Effector memory CD4-positive, alpha-beta T cell (primary cell): ENCODE data around the gene GPS2.

Experiments
- DNase-seq, 3 donors: peaks; one replicate each; pipeline ENCODE4 v3.0.0-alpha.2; 2020
- H3K27ac ChIP-seq: 2 replicates; pipeline ENCODE4 v1.7.0; 2013; ENCODE audit warnings: mild to moderate bottlenecking, low read length, moderate library complexity; ENCODE audit not compliant: insufficient read depth, poor library complexity, severe bottlenecking
- H3K27me3 ChIP-seq: replicated peaks from 2 replicates; pipeline ENCODE4 v1.7.0; 2013; ENCODE audit warnings: mild to moderate bottlenecking, low read length; ENCODE audit not compliant: insufficient read depth, control insufficient read depth, poor library complexity, severe bottlenecking
- H3K36me3 ChIP-seq: 2 replicates; pipeline ENCODE4 v1.7.0; 2013; ENCODE audit warnings: mild to moderate bottlenecking, low read length, moderate library complexity; ENCODE audit not compliant: control insufficient read depth, insufficient read depth
- H3K4me1 ChIP-seq: 2 replicates; pipeline ENCODE4 v1.7.0; 2013; ENCODE audit warnings: low read length, mild to moderate bottlenecking; ENCODE audit not compliant: control insufficient read depth, insufficient read depth, poor library complexity, severe bottlenecking
- H3K4me3 ChIP-seq: 2 replicates; pipeline ENCODE4 v1.7.0; 2013; ENCODE audit warnings: low read length, low read depth, mild to moderate bottlenecking; ENCODE audit not compliant: insufficient read depth, poor library complexity, severe bottlenecking
- H3K9me3 ChIP-seq: 2 replicates; pipeline ENCODE4 v1.7.0; 2013; ENCODE audit warnings: mild to moderate bottlenecking, low read length, moderate library complexity; ENCODE audit not compliant: control insufficient read depth
- total RNA-seq, 3 donors: gene quantifications; one replicate each; lab custom pipeline; 2026; lab: John Stamatoyannopoulos, UW

GPS2 gene
- total RNA-seq = 5.9 to 7.4 (median 6.4) reads per million in 3 donors

DNA sequence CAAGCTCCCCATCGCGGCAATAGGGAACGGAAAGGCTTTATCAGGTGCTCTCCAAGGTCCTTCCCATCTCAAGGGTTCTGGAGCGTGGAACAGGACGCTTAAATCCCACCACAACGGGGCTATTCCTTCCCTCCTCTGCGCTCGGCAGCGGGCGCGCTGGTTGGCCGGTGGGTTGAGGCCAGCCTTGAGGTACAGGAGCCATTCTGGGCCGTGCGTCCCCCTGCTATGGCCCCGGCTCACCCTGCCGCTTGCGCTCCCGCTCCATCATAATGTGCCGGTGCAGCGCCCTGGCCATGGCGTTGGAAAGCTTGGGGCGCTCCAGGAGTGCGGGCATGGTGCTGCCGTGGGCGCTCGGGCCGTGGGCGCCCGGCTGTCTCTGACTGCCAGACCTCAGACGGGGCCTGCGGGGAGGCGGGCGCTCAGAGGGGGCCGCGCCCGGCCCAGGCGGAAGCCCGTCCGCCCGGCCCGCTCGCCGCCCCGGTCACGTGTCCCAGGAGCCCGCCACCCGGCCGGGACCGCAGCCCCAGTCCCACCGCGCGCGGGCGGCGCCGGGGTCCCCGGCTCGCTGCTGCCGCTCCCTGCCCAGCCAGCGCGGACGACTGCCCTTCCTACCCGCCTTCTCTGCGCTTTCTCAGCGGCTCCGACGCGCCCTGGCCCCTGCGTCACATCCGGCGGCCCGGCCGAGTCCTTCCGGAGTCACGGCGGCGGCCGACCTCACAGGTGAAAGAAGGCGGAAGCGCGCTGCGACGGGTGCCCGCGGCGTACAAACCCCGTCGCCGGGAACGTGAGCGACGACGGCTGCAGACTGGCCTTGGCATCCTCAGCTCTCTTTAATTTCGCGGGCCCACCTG is at the start of gene GPS2:
Gene GPS2 (minus strand): TSS at position 642 of the 851 bp plus-strand sequence. CDS start 308 bp downstream, at position 334.
- peaks cover 63% of the 10 kb centered on the region for H3K36me3 ChIP-seq
- H3K4me1 ChIP-seq = peaks cover 38% of the 10 kb centered on the region
- peak within 1 kb of the TSS; percentile 63 for H3K4me3 ChIP-seq
- no peaks in the 10 kb centered on the region for H3K27me3 ChIP-seq
- DNase-seq = peak; percentile 86 to 92 (median 88)
- H3K9me3 ChIP-seq = no peaks in the 10 kb centered on the region
- peak within 1 kb of the TSS; percentile 75 for H3K27ac ChIP-seq

DNA sequence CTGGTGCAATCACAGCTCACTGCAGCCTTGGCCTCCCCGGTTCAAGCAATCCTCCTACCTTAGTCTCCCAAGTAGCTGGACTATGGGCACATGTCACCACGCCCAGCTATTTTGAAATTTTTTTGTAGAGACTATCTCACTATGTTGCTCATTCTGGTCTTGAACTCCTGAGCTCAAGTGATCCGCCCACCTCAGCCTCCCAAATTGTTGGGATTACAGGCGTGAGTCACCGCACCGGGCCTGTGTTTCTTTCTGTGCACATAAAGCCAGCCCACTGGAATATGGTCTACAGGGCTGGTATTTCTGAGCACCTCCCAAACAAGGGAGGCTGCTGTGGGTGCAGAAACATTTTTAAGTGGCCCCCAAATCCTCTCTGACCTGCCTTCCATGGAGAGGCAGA is 48.2 kb upstream of the GPS2 start:
- Histone ChIP-seq H3K27me3 (no peaks in the 10 kb centered on the region), H3K4me3 (no peak overlapping the region), H3K27ac (no peak overlapping the region), H3K4me1 (no peaks in the 10 kb centered on the region), H3K36me3 (no peaks in the 10 kb centered on the region), H3K9me3 (no peaks in the 10 kb centered on the region)
- DNase-seq = no peak

GRCh38 chr17:7361906-7362305 is 46.7 kb upstream of the GPS2 start:
- no peak overlapping the region for H3K4me3 ChIP-seq
- H3K9me3 ChIP-seq = no peaks in the 10 kb centered on the region
- H3K27me3 ChIP-seq = no peaks in the 10 kb centered on the region
- H3K27ac ChIP-seq = no peak overlapping the region
- H3K4me1 ChIP-seq = no peaks in the 10 kb centered on the region
- no peaks in the 10 kb centered on the region for H3K36me3 ChIP-seq
- no peak for DNase-seq

DNA sequence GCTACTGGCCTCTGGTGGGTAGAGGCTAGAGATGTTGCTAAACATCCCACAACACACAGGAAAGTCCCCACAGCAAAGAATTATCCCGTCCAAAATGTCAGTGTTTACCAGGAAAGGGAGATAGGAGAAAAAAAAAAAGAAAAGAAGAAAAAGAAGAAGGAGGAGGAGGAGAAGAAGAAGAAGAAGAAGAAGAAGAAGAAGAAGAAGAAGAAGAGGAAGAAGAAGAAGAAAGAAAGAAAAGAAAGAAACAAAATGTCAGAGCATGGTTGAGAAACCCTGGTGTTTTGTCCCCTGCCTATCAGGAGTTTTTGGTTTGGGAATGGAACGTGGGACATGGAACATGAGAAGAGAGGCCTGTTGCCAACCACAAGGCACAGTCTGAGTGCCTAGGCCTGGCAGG is 42.2 kb upstream of the GPS2 start:
- H3K27ac ChIP-seq = no peak overlapping the region
- H3K4me3 ChIP-seq = no peak overlapping the region
- no peaks in the 10 kb centered on the region for H3K27me3 ChIP-seq
- H3K36me3 ChIP-seq = no peaks in the 10 kb centered on the region
- DNase-seq = no peak
- H3K4me1 ChIP-seq = peaks cover 12% of the 10 kb centered on the region
- H3K9me3 ChIP-seq = no peaks in the 10 kb centered on the region

- peaks cover 17% of the 10 kb centered on the region for H3K4me1 ChIP-seq
- no peak overlapping the region for H3K27ac ChIP-seq
- DNase-seq = no peak
- H3K36me3 ChIP-seq = no peaks in the 10 kb centered on the region
- no peaks in the 10 kb centered on the region for H3K27me3 ChIP-seq
- no peak overlapping the region for H3K4me3 ChIP-seq
- no peaks in the 10 kb centered on the region for H3K9me3 ChIP-seq
Observed at GRCh38 chr17:7356756-7357155, 41.6 kb upstream of the GPS2 start.

GRCh38 chr17:7356072-7356549 is 41.0 kb upstream of the GPS2 start:
- Histone ChIP-seq H3K4me1 (peaks cover 19% of the 10 kb centered on the region), H3K9me3 (no peaks in the 10 kb centered on the region), H3K27ac (no peak overlapping the region), H3K27me3 (no peaks in the 10 kb centered on the region), H3K36me3 (no peaks in the 10 kb centered on the region), H3K4me3 (no peak overlapping the region)
- peak; percentile 63 to 73 (median 64) for DNase-seq

DNA sequence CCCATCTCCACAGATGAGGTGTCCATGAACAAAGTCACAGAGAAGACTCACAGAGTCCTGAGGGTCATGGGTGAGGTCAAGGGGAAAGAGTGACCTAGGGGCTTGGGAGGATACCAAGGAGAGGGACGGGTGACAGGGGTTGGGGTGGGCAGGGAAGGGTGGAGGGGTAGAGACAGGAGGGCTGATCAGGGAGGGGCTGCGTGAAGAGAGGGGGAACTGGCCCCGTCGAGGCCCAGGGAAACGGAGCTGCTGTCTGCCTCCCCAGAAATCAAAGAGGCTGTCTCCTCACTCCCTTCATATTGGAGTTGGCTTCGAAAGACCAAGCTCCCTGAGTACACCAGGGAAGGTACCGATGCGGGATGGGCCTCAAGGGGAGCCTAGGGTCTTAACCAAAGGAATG is 40.4 kb upstream of the GPS2 start:
- Histone ChIP-seq H3K4me1 (peaks cover 25% of the 10 kb centered on the region), H3K4me3 (no peak overlapping the region), H3K36me3 (no peaks in the 10 kb centered on the region), H3K9me3 (no peaks in the 10 kb centered on the region), H3K27me3 (no peaks in the 10 kb centered on the region), H3K27ac (no peak overlapping the region)
- DNase-seq = no peak

- no peaks in the 10 kb centered on the region for H3K36me3 ChIP-seq
- H3K9me3 ChIP-seq = no peaks in the 10 kb centered on the region
- H3K4me1 ChIP-seq = peaks cover 28% of the 10 kb centered on the region
- no peak for DNase-seq
- no peak within 1 kb of the TSS for H3K4me3 ChIP-seq
- H3K27me3 ChIP-seq = no peaks in the 10 kb centered on the region
- no peak within 1 kb of the TSS for H3K27ac ChIP-seq
Observed at GRCh38 chr17:7355053-7355452, 39.9 kb upstream of the GPS2 start, which contains the start of gene TMEM95. Gene TMEM95 (plus strand): TSS chr17:7355156. CDS start chr17:7355205, 49 bp downstream.

- H3K27me3 ChIP-seq = no peaks in the 10 kb centered on the region
- no peak for DNase-seq
- H3K9me3 ChIP-seq = no peaks in the 10 kb centered on the region
- no peak overlapping the region for H3K27ac ChIP-seq
- H3K4me3 ChIP-seq = no peak overlapping the region
- no peaks in the 10 kb centered on the region for H3K36me3 ChIP-seq
- peaks cover 28% of the 10 kb centered on the region for H3K4me1 ChIP-seq
Observed at GRCh38 chr17:7354262-7354843, 39.2 kb upstream of the GPS2 start.
